Panc1 (cell line): ENCODE results near the gene KLC1. TPM values are rescaled to one million over a fixed set of nuclear protein-coding genes. Genes with fewer than 3 reads are reported as not detected.

Experiments
- ATAC-seq: fragments of 200-7000 bp; cut with Tn5 transposase; 2 replicates; pipeline ENCODE4 v1.9.1; 2020; ENCODE audit warnings: mild to moderate bottlenecking, moderate library complexity
- BruUV-seq: library from RNA; stranded (reverse); fragments of 400-500 nt; replicated peaks from 2 replicates; lab custom pipeline; 2021; lab: Mats Ljungman, UMichigan
- CTCF ChIA-PET: fragments of 300-600 bp; sonication (Branson Sonifier 250); formaldehyde crosslinking; loops from one replicate; lab custom pipeline; 2022; ENCODE audit warnings: antibody characterized with exemption; lab: Charles Lee
- POLR2A ChIA-PET: fragments of 300-600 bp; sonication (Branson Sonifier 250); formaldehyde crosslinking; loops from one replicate; lab custom pipeline; 2022; ENCODE audit warnings: antibody characterized with exemption; lab: Charles Lee
- DNase-seq: peaks from one replicate; pipeline ENCODE4 v3.0.0-alpha.2; 2010; ENCODE audit warnings: low read depth, low spot score
- H3K27ac ChIP-seq: 2 replicates; pipeline ENCODE4 v1.5.1; 2011; ENCODE audit warnings: mild to moderate bottlenecking, low read length, inconsistent platforms
- H3K27me3 ChIP-seq: fragments of 200-500 bp; sonication (Bioruptor generic); 2 replicates; pipeline ENCODE4 v1.6.0; 2014; ENCODE audit warnings: low read length, inconsistent platforms; ENCODE audit not compliant: control insufficient read depth, insufficient read depth
- H3K36me3 ChIP-seq: fragments of 200-500 bp; sonication (Bioruptor generic); 2 replicates; pipeline ENCODE4 v1.5.1; 2014; ENCODE audit warnings: inconsistent platforms, mild to moderate bottlenecking, low read length, moderate library complexity; ENCODE audit not compliant: control insufficient read depth, insufficient read depth
- H3K4me1 ChIP-seq: 2 replicates; pipeline ENCODE4 v1.5.1; 2011; ENCODE audit warnings: inconsistent platforms, mild to moderate bottlenecking, low read length, moderate library complexity; ENCODE audit not compliant: control insufficient read depth, insufficient read depth
- H3K4me3 ChIP-seq, 2 experiments: 2 replicates each; pipeline ENCODE4 v1.5.1; 2011 to 2012; ENCODE audit warnings: low read depth in 2 of 2, low read length in 2 of 2, mild to moderate bottlenecking in 2 of 2, inconsistent platforms in 1 of 2, moderate library complexity in 1 of 2
- H3K9me3 ChIP-seq: fragments of 200-500 bp; sonication (Bioruptor generic); 2 replicates; pipeline ENCODE4 v1.5.1; 2014; ENCODE audit warnings: low read depth, mild to moderate bottlenecking, inconsistent platforms, low read length, moderate library complexity; ENCODE audit not compliant: control insufficient read depth, insufficient read depth
- POLR2AphosphoS5 ChIP-seq: IDR thresholded peaks from 2 replicates; pipeline ENCODE4 v1.6.1; 2012; ENCODE audit warnings: mild to moderate bottlenecking, low read depth, low read length, moderate library complexity
- REST ChIP-seq, 2 experiments: IDR thresholded peaks; 2 replicates each; pipeline ENCODE4 v1.6.1; 2011 to 2012; ENCODE audit warnings: low read depth in 2 of 2, control low read depth in 1 of 2, low read length in 1 of 2, mild to moderate bottlenecking in 1 of 2, moderate library complexity in 1 of 2; ENCODE audit not compliant: insufficient read depth in 1 of 2
- SIN3A ChIP-seq: IDR thresholded peaks from 2 replicates; pipeline ENCODE4 v1.6.1; 2012; ENCODE audit warnings: low read depth, mild to moderate bottlenecking, low read length, moderate library complexity, borderline replicate concordance; ENCODE audit not compliant: insufficient read depth
- TCF7L2 ChIP-seq: IDR thresholded peaks from 2 replicates; pipeline ENCODE4 v1.6.1; 2011; ENCODE audit warnings: mild to moderate bottlenecking, low read depth, low read length, inconsistent platforms
- in situ Hi-C: cut with HindIII; loops from 2 replicates; pipeline ENCODE4 v1.10.0; 2016; ENCODE audit warnings: low sequenced_read_pairs, low pct_unique_long_range_greater_than_20kb
- intact Hi-C: fragments of 100-400 bp; cut with micrococcal nuclease; formaldehyde crosslinking; loops from one replicate; pipeline ENCODE4 v1.10.0; 2022; ENCODE audit not compliant: unreplicated experiment
- total RNA-seq: library from RNA; stranded (reverse); gene quantifications from one replicate; pipeline ENCODE4 v1.2.1, GENCODE V29; 2021; ENCODE audit not compliant: unreplicated experiment
- TF ChIP-seq, protein P1 (sequence below): fragments of 450-650 bp; IDR thresholded peaks from 2 replicates; pipeline ENCODE4 v1.5.1; 2017; ENCODE audit warnings: mild to moderate bottlenecking

KLC1 gene
- total RNA-seq, 1 experiment from 2014 or later = 98.0 TPM

- Histone ChIP-seq H3K27ac (no peak overlapping the region), H3K4me1 (no peaks in the 10 kb centered on the region), H3K9me3 (no peaks in the 10 kb centered on the region), H3K27me3 (no peaks in the 10 kb centered on the region), H3K36me3 (peaks cover 15% of the 10 kb centered on the region), H3K4me3 (no peak overlapping the region)
- no peak for TF ChIP-seq SIN3A
- no peak for TF ChIP-seq TCF7L2
- no peak for TF ChIP-seq REST (IDR thresholded peaks at IDR 0.05; ENCODE audit: insufficient read depth in 1 of 2, low read depth in 2 of 2, low read length in 1 of 2)
- no peak for TF ChIP-seq POLR2AphosphoS5
- TF ChIP-seq, protein P1, sequence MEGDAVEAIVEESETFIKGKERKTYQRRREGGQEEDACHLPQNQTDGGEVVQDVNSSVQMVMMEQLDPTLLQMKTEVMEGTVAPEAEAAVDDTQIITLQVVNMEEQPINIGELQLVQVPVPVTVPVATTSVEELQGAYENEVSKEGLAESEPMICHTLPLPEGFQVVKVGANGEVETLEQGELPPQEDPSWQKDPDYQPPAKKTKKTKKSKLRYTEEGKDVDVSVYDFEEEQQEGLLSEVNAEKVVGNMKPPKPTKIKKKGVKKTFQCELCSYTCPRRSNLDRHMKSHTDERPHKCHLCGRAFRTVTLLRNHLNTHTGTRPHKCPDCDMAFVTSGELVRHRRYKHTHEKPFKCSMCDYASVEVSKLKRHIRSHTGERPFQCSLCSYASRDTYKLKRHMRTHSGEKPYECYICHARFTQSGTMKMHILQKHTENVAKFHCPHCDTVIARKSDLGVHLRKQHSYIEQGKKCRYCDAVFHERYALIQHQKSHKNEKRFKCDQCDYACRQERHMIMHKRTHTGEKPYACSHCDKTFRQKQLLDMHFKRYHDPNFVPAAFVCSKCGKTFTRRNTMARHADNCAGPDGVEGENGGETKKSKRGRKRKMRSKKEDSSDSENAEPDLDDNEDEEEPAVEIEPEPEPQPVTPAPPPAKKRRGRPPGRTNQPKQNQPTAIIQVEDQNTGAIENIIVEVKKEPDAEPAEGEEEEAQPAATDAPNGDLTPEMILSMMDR = no peak
- DNase-seq (no peak), ATAC-seq (0 out of 2 replicates have a peak, but pooled peaks have one; percentile 21)
- ChIA-PET POLR2A (interaction anchor here (0.7 kb wide), 1 partner anchor 10 kb away, joined by 5 read pairs; no protein-coding TSS in a partner anchor), CTCF (no interaction called here)
- intact Hi-C loops (no loop called here), in situ Hi-C loops (no loop called here)
- BruUV-seq = no TSS peak
Measured at GRCh38 chr14:103656031-103656755, 27.2 kb downstream of the KLC1 start.

DNA sequence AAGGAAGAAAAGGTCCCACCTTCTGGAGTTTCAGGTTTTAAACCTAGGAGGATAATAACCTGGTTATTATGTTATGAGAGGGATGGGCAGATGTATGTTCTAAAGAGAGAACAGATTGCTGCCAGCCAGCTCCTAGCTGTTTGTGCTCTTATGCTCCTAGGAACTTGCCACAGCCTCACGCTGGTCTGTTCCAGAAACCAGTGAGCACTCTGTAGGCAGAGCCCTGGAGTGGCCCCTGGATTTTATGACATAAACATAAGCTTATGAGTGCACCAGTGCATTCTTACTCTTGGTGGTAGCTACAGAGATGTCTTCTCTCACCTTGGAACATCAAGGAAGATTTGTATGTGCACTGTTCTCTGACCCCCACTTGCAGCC, 27.7 kb downstream of the KLC1 start:
- POLR2A ChIA-PET = no interaction called here
- BruUV-seq = no TSS peak
- TF ChIP-seq REST (IDR thresholded peaks at IDR 0.05; ENCODE audit: insufficient read depth in 1 of 2, low read depth in 2 of 2, low read length in 1 of 2) (no peak), TCF7L2 (no peak), POLR2AphosphoS5 (no peak), SIN3A (no peak)
- TF ChIP-seq, protein P1 = no peak
- Histone ChIP-seq H3K27ac (no peak overlapping the region), H3K4me1 (no peaks in the 10 kb centered on the region), H3K27me3 (no peaks in the 10 kb centered on the region), H3K9me3 (no peaks in the 10 kb centered on the region), H3K4me3 (no peak overlapping the region), H3K36me3 (peaks cover 15% of the 10 kb centered on the region)
- DNase-seq (no peak), ATAC-seq (no peak)
- CTCF ChIA-PET = no interaction called here
- in situ Hi-C loops = no loop called here
- intact Hi-C loops = no loop called here
